AG04449 (cell line): ENCODE measurements around the gene SLC17A1.

Experiments
- CTCF ChIA-PET: fragments of 350-600 bp; formaldehyde crosslinking; extraction: SDS; loops from one replicate; lab custom pipeline; 2021; ENCODE audit warnings: antibody characterized with exemption; lab: Yijun Ruan, JAX
- POLR2A ChIA-PET: fragments of 400-600, 350-600 bp; formaldehyde crosslinking; extraction: SDS; loops from one replicate; lab custom pipeline; 2020; ENCODE audit warnings: antibody characterized with exemption, inconsistent platforms; lab: Yijun Ruan, JAX
- DNase-seq: peaks from one replicate; pipeline ENCODE4 v3.0.0-alpha.2; 2010; ENCODE audit warnings: low read depth, low spot score
- H3K4me3 ChIP-seq: 2 replicates; pipeline ENCODE4 v1.5.1; 2011; ENCODE audit warnings: low read depth, mild to moderate bottlenecking, control low read depth, low read length
- TF ChIP-seq, protein P1 (sequence below): IDR thresholded peaks from one replicate; pipeline ENCODE4 v1.5.1; 2011; ENCODE audit warnings: mild to moderate bottlenecking, moderate library complexity, low read length, control low read depth, inconsistent platforms; ENCODE audit not compliant: insufficient read depth; ENCODE audit errors: missing control alignments

The SLC17A1 gene

DNA sequence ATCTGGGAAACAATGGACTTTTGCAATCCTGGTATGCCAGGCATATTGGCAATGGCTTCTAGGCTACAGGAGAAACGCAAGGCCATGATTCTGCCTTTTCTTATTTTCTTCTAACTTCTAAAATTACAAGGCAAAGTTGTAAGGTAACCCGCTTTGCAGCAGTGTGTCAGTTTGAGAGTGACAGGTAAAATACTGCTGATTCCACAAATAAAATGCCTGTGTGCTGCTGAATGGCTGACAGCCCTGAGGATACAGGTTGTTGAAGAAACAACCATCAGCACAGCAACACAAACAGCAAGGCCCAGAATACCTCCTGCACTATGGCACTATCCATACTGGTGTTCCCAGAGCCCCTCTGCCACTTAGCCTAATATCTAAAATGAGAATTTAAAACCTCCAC is 37.1 kb downstream of the SLC17A1 start:
- CTCF ChIA-PET: no interaction called here
- DNase-seq: no peak
- POLR2A ChIA-PET: no interaction called here
- TF ChIP-seq, protein P1, sequence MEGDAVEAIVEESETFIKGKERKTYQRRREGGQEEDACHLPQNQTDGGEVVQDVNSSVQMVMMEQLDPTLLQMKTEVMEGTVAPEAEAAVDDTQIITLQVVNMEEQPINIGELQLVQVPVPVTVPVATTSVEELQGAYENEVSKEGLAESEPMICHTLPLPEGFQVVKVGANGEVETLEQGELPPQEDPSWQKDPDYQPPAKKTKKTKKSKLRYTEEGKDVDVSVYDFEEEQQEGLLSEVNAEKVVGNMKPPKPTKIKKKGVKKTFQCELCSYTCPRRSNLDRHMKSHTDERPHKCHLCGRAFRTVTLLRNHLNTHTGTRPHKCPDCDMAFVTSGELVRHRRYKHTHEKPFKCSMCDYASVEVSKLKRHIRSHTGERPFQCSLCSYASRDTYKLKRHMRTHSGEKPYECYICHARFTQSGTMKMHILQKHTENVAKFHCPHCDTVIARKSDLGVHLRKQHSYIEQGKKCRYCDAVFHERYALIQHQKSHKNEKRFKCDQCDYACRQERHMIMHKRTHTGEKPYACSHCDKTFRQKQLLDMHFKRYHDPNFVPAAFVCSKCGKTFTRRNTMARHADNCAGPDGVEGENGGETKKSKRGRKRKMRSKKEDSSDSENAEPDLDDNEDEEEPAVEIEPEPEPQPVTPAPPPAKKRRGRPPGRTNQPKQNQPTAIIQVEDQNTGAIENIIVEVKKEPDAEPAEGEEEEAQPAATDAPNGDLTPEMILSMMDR: no peak
- no peak overlapping the region for H3K4me3 ChIP-seq

- H3K4me3 ChIP-seq: no peak overlapping the region
- TF ChIP-seq, protein P1: no peak
- CTCF ChIA-PET: no interaction called here
- POLR2A ChIA-PET: no interaction called here
- DNase-seq: no peak
Measured at GRCh38 chr6:25793970-25794369, 37.9 kb downstream of the SLC17A1 start.

DNA sequence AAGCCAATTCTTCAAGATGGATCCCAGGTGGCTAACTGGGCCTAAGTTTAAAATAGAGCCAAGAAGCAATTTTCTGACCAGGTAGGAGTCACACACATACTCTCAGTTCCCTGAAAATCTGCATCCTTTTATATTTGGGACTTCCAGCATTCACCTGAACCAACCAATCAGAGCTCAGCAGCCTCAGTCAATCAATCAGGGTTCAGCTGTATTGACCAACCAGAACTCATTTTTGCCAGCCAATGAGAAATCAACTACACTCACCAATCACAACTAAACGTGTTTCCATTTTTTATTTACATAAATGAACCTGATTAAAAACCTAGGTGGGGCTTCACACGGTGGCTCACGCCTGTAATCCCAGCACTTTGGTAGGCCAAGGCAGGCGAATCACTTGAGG is 39.8 kb downstream of the SLC17A1 start:
- POLR2A ChIA-PET: no interaction called here

DNA sequence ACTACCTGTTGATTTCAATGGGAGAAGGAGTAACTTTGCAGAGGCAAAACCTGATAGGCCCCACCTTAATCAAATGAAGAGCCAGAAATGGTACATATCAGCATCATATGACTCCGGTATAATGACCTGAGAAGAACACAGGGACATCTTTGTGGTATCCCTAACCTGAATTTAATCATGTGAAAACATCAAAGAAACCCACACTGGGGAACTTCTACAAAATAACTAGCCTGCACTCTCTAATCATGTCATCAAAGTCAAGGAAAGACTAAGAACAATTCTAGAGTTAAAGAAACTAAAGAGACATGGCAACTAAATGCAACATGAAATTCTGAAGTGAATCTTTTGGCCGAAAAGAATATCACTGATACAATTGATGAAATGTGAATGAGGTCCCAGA is 42.4 kb downstream of the SLC17A1 start:
- TF ChIP-seq, protein P1: no peak
- DNase-seq: no peak
- no peak overlapping the region for H3K4me3 ChIP-seq
- ChIA-PET CTCF (interaction anchor here (1.1 to 6.0 kb wide), 8 partner anchors 12 to 222 kb away, joined by 3 to 68 read pairs (median 4); no protein-coding TSS in a partner anchor), POLR2A (no interaction called here)

More for the DNA sequence above, 39.8 kb downstream of the SLC17A1 start:
- TF ChIP-seq, protein P1: no peak
- CTCF ChIA-PET: interaction anchor here (6.0 kb wide), 1 partner anchor 211 kb away, joined by 68 read pairs; no protein-coding TSS in a partner anchor
- no peak overlapping the region for H3K4me3 ChIP-seq
- no peak for DNase-seq

DNA sequence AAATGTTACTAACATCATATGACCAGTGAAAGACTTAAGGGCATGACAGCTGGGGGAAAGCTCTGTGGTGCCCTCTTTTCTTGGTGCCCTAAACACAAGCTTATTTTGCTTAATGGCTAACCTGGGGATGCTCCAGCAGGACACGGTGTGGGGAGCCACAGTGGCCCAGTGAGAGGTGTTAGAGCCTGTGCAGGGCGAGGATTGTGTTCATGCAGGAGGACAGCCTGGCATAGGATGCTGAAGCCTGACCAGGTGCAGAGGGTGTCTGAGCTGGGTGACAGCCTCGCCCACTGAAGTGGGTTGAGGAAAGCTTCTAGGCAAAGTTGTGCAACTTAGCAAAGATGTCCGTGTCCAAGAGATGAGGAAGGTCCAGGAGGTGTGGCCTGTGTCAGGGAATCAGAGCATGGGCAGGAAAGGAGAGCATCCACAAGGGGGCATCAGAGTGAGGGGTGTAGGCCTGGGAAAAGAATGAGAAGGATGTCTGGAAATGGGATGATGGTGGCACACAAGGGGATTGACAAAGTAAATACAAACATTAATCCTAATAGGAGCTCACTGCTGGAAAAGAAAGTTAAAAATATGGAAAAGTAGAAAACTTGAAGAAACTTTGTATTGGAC is 43.4 kb downstream of the SLC17A1 start:
- H3K4me3 ChIP-seq: no peak overlapping the region
- ChIA-PET POLR2A (no interaction called here), CTCF (interaction anchor here (0.5 to 6.0 kb wide), 16 partner anchors 11 to 284 kb away, joined by 3 to 68 read pairs (median 4); no protein-coding TSS in a partner anchor)
- TF ChIP-seq, protein P1: peak; percentile 65
- peak; percentile 7 for DNase-seq

DNA sequence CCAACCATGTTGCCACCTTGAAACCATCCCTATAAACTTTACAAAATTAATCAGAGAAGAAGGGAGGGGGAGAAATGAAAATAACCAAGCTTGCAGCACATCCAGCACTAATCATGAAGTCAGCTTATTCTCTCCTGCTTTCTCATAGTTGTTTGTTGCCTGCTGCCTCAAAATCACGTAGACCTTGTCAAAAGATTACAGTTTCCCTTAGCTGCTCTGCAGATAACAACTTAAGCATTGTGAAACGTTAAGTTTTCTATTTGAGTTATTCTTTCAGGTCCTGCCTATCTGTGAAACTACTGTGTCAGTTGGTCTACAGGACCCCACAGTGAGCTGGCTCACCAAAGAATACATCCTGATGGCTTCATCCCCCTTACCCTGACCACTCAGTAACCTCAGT is 44.4 kb downstream of the SLC17A1 start:
- no peak for DNase-seq
- ChIA-PET CTCF (interaction anchor here (1.1 to 6.0 kb wide), 6 partner anchors 12 to 215 kb away, joined by 3 to 68 read pairs (median 5); no protein-coding TSS in a partner anchor), POLR2A (no interaction called here)
- TF ChIP-seq, protein P1: no peak
- H3K4me3 ChIP-seq: no peak overlapping the region
